Measurements from ENCODE around the gene HOXA4.

The HOXA4 gene

GRCh38 chr7:27101171-27101956 is 29.2 kb downstream of the HOXA4 start:
- Histone ChIP-seq H3K14ac (ENCODE audit: low read length in 2 of 2) (no peak overlapping the region), H3K27me3 (ENCODE audit: control insufficient read depth in 1 of 2, insufficient read depth in 1 of 2, low read length in 2 of 2) (no peaks in the 10 kb centered on the region), H3K27ac (ENCODE audit: low read length, poor library complexity, severe bottlenecking) (peak overlapping the region; percentile 92), H4K91ac (ENCODE audit: low read length) (no peak overlapping the region), H3K18ac (ENCODE audit: low read depth in 1 of 2, low read length in 2 of 2) (peak overlapping the region; percentile 65 to 76), H3K4me2 (ENCODE audit: low read length, poor library complexity, severe bottlenecking) (peak overlapping the region; percentile 92), H3K4ac (ENCODE audit: low read depth in 1 of 2, low read length in 2 of 2) (peak overlapping the region; percentile 24 to 37), H3K9me3 (ENCODE audit: control insufficient read depth, low read length) (no peaks in the 10 kb centered on the region), H3K36me3 (ENCODE audit: control insufficient read depth in 1 of 2, insufficient read depth in 2 of 2, low read depth in 1 of 2, low read length in 2 of 2) (peaks cover 7 to 13% of the 10 kb centered on the region in 2 experiments), H3K79me1 (replicated peaks; ENCODE audit: low read length, poor library complexity, severe bottlenecking) (no peaks in the 10 kb centered on the region), H2BK15ac (ENCODE audit: low read depth, poor library complexity, severe bottlenecking) (peak overlapping the region; percentile 3), H2BK12ac (ENCODE audit: low read length in 2 of 2) (peak overlapping the region in 1 of 2 experiments; percentile 23), H4K8ac (ENCODE audit: low read length) (peak overlapping the region; percentile 39), H3K23ac (ENCODE audit: low read length in 2 of 2) (no peak overlapping the region), H3K4me1 (ENCODE audit: control insufficient read depth, insufficient read depth, low read depth, low read length) (peaks cover 11% of the 10 kb centered on the region), H3K4me3 (ENCODE audit: insufficient read depth in 1 of 2, low read depth in 1 of 2, low read length in 2 of 2) (peak overlapping the region; percentile 64 to 69), H3K9ac (ENCODE audit: low read length) (peak overlapping the region; percentile 96), H2BK120ac (ENCODE audit: low read depth, low read length) (peak overlapping the region; percentile 50), H2AK5ac (ENCODE audit: low read length, severe bottlenecking) (peak overlapping the region; percentile 55), H2AFZ (ENCODE audit: low read depth, low read length) (no peak overlapping the region), H2BK5ac (ENCODE audit: low read depth, low read length, poor library complexity, severe bottlenecking) (peak overlapping the region; percentile 93)
- peak; percentile 67 for DNase-seq
- 7% methylated on average over 25 of the region's 25 CpGs for WGBS

- Histone ChIP-seq H4K8ac (ENCODE audit: low read length) (no peak overlapping the region), H3K14ac (ENCODE audit: low read length in 2 of 2) (no peak overlapping the region), H3K23ac (ENCODE audit: low read length in 2 of 2) (peak overlapping the region in 1 of 2 experiments; percentile 9), H2AK5ac (ENCODE audit: low read length, severe bottlenecking) (peak overlapping the region; percentile 36), H3K18ac (ENCODE audit: low read depth in 1 of 2, low read length in 2 of 2) (peak overlapping the region; percentile 34 to 44), H3K4me1 (ENCODE audit: control insufficient read depth, insufficient read depth, low read depth, low read length) (peaks cover 11% of the 10 kb centered on the region), H2BK120ac (ENCODE audit: low read depth, low read length) (peak overlapping the region; percentile 15), H3K27me3 (ENCODE audit: control insufficient read depth in 1 of 2, insufficient read depth in 1 of 2, low read length in 2 of 2) (no peaks in the 10 kb centered on the region), H3K9ac (ENCODE audit: low read length) (peak overlapping the region; percentile 96), H3K36me3 (ENCODE audit: control insufficient read depth in 1 of 2, insufficient read depth in 2 of 2, low read depth in 1 of 2, low read length in 2 of 2) (peaks cover 7 to 13% of the 10 kb centered on the region in 2 experiments), H3K79me1 (replicated peaks; ENCODE audit: low read length, poor library complexity, severe bottlenecking) (no peaks in the 10 kb centered on the region), H2BK5ac (ENCODE audit: low read depth, low read length, poor library complexity, severe bottlenecking) (peak overlapping the region; percentile 5), H4K91ac (ENCODE audit: low read length) (no peak overlapping the region), H3K4me2 (ENCODE audit: low read length, poor library complexity, severe bottlenecking) (peak overlapping the region; percentile 92), H2BK15ac (ENCODE audit: low read depth, poor library complexity, severe bottlenecking) (no peak overlapping the region), H3K4me3 (ENCODE audit: insufficient read depth in 1 of 2, low read depth in 1 of 2, low read length in 2 of 2) (peak overlapping the region; percentile 46 to 64), H3K9me3 (ENCODE audit: control insufficient read depth, low read length) (no peaks in the 10 kb centered on the region), H3K27ac (ENCODE audit: low read length, poor library complexity, severe bottlenecking) (peak overlapping the region; percentile 92), H2AFZ (ENCODE audit: low read depth, low read length) (no peak overlapping the region), H3K4ac (ENCODE audit: low read depth in 1 of 2, low read length in 2 of 2) (peak overlapping the region; percentile 18 to 79), H2BK12ac (ENCODE audit: low read length in 2 of 2) (no peak overlapping the region)
- DNase-seq, result no peak
- 23% methylated on average over 8 of the region's 8 CpGs for WGBS
Observed at GRCh38 chr7:27100694-27101170, 29.8 kb downstream of the HOXA4 start.

DNA sequence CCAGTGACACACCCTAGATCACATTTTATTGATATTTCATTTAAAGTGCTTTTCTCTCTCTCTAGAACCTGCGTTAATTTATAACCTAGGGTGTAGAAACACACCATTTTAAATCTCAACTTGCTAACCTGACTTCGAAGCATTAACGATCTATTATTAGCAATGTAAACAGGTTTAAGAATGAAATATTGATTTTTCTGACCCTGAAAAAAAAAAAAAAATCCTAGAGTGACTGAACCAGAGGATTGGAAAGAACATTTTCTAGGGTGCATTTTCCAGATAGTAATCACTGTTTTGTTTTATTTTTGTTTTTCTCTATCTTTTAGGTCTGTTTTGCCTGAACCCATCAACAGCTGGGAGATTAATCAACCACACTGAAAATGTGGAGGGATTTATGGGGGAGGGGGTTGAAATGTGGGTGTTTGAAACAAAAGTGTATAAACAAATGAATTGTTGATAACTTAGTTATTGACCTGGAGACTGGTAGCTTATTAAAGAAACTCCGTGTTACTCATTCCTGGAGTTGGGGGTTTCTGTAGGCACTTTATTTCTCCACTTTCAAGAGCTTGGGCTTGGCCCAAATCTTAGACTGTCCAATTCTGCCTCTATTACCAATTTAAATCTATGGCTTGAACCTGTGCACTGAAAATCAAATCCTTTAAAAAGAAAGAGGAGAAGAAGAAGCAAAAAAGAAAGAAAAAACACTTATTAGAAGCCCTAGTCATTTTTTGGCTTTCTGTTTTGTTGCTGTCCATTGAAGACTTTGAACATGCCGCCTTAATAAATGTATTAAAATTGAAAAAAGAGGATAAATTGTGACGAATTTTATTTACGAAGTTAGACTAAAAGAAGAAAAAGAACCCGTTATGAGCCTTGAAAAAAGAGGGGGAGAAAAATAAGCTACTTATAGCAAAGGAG is 30.8 kb downstream of the HOXA4 start:
- WGBS, result 65% methylated on average over 4 of the region's 8 CpGs
- Histone ChIP-seq H3K4me1 (ENCODE audit: control insufficient read depth, insufficient read depth, low read depth, low read length) (peaks cover 13% of the 10 kb centered on the region), H3K4ac (ENCODE audit: low read depth in 1 of 2, low read length in 2 of 2) (no peak overlapping the region), H2BK5ac (ENCODE audit: low read depth, low read length, poor library complexity, severe bottlenecking) (no peak overlapping the region), H3K36me3 (ENCODE audit: control insufficient read depth in 1 of 2, insufficient read depth in 2 of 2, low read depth in 1 of 2, low read length in 2 of 2) (peaks cover 7 to 13% of the 10 kb centered on the region in 2 experiments), H3K9me3 (ENCODE audit: control insufficient read depth, low read length) (no peaks in the 10 kb centered on the region), H3K27me3 (ENCODE audit: control insufficient read depth in 1 of 2, insufficient read depth in 1 of 2, low read length in 2 of 2) (no peaks in the 10 kb centered on the region), H3K9ac (ENCODE audit: low read length) (peak overlapping the region; percentile 96), H2AK5ac (ENCODE audit: low read length, severe bottlenecking) (no peak overlapping the region), H4K91ac (ENCODE audit: low read length) (no peak overlapping the region), H3K23ac (ENCODE audit: low read length in 2 of 2) (no peak overlapping the region), H3K18ac (ENCODE audit: low read depth in 1 of 2, low read length in 2 of 2) (no peak overlapping the region), H3K79me1 (replicated peaks; ENCODE audit: low read length, poor library complexity, severe bottlenecking) (no peaks in the 10 kb centered on the region), H3K4me3 (ENCODE audit: insufficient read depth in 1 of 2, low read depth in 1 of 2, low read length in 2 of 2) (peak overlapping the region in 1 of 2 experiments; percentile 92), H2BK15ac (ENCODE audit: low read depth, poor library complexity, severe bottlenecking) (no peak overlapping the region), H2AFZ (ENCODE audit: low read depth, low read length) (no peak overlapping the region), H2BK12ac (ENCODE audit: low read length in 2 of 2) (no peak overlapping the region), H3K14ac (ENCODE audit: low read length in 2 of 2) (no peak overlapping the region), H3K4me2 (ENCODE audit: low read length, poor library complexity, severe bottlenecking) (peak overlapping the region; percentile 85), H4K8ac (ENCODE audit: low read length) (no peak overlapping the region), H3K27ac (ENCODE audit: low read length, poor library complexity, severe bottlenecking) (peak overlapping the region; percentile 84), H2BK120ac (ENCODE audit: low read depth, low read length) (no peak overlapping the region)
- no peak for DNase-seq
